GM12878 (cell line): ENCODE results near the gene CNPPD1. TPM values are rescaled to one million over a fixed set of nuclear protein-coding genes. Genes with fewer than 3 reads are reported as not detected.

Experiments used
- ATF2 ChIP-seq: IDR thresholded peaks from 2 replicates; pipeline ENCODE4 v1.6.1; 2012; ENCODE audit warnings: low read length, inconsistent platforms
- BCL11A ChIP-seq: IDR thresholded peaks from 2 replicates; pipeline ENCODE4 v1.6.1; 2011; ENCODE audit warnings: low read depth, low read length
- CBX5 ChIP-seq: sonication (generic); IDR thresholded peaks from 2 replicates; pipeline ENCODE4 v1.6.1; 2016; ENCODE audit warnings: low read depth, moderate library complexity, mild to moderate bottlenecking, inconsistent platforms
- CEBPZ ChIP-seq: fragments of 150-350 bp; IDR thresholded peaks from 2 replicates; pipeline ENCODE4 v1.6.1; 2016; ENCODE audit warnings: low read depth, low read length
- CREB1 ChIP-seq: IDR thresholded peaks from 2 replicates; pipeline ENCODE4 v1.6.1; 2012; ENCODE audit warnings: low read depth, mild to moderate bottlenecking, inconsistent platforms
- EZH2 ChIP-seq: IDR thresholded peaks from 2 replicates; pipeline ENCODE4 v1.6.1; 2012; ENCODE audit warnings: low read depth, mild to moderate bottlenecking, control low read depth, inconsistent platforms, low read length, borderline replicate concordance; ENCODE audit not compliant: control insufficient read depth
- FOS ChIP-seq: IDR thresholded peaks from 3 replicates; pipeline ENCODE4 v1.6.1; 2011; ENCODE audit warnings: borderline replicate concordance; ENCODE audit not compliant: insufficient read length; ENCODE audit errors: extremely low read depth
- HDAC6 ChIP-seq: fragments of 200-600 bp; sonication (generic); IDR thresholded peaks from one replicate; pipeline ENCODE4 v1.8.0; 2017; ENCODE audit warnings: antibody characterized with exemption; ENCODE audit not compliant: unreplicated experiment
- PAX8 ChIP-seq: fragments of 450-650 bp; IDR thresholded peaks from 2 replicates; pipeline ENCODE4 v1.6.1; 2017; ENCODE audit warnings: mild to moderate bottlenecking, moderate library complexity
- RB1 ChIP-seq: fragments of 450-650 bp; formaldehyde crosslinking; IDR thresholded peaks from 2 replicates; pipeline ENCODE4 v1.6.1; 2017; ENCODE audit warnings: mild to moderate bottlenecking, borderline replicate concordance
- RBBP5 ChIP-seq: fragments of 200-600 bp; sonication (generic); conservative IDR thresholded peaks from 2 replicates; pipeline ENCODE4 v1.6.1; 2016
- RELA ChIP-seq: fragments of 450-650 bp; IDR thresholded peaks from 2 replicates; pipeline ENCODE4 v1.8.0; 2014; ENCODE audit warnings: borderline replicate concordance; ENCODE audit not compliant: partially characterized antibody
- RELB ChIP-seq: fragments of 450-650 bp; IDR thresholded peaks from 2 replicates; pipeline ENCODE4 v1.6.1; 2017; ENCODE audit warnings: low read depth, mild to moderate bottlenecking, moderate library complexity
- SREBF2 ChIP-seq: IDR thresholded peaks from 2 replicates; pipeline ENCODE4 v1.6.1; 2012; ENCODE audit warnings: mild to moderate bottlenecking, low read length
- SUZ12 ChIP-seq: fragments of 200-600 bp; sonication (generic); IDR thresholded peaks from one replicate; pipeline ENCODE4 v1.6.1; 2018; ENCODE audit warnings: antibody characterized with exemption, mild to moderate bottlenecking; ENCODE audit not compliant: unreplicated experiment
- TBL1XR1 ChIP-seq: IDR thresholded peaks from 2 replicates; pipeline ENCODE4 v1.6.1; 2012; ENCODE audit warnings: low read depth, low read length, improper control_type of control experiment
- TCF12 ChIP-seq: IDR thresholded peaks from 2 replicates; pipeline ENCODE4 v1.6.1; 2011; ENCODE audit warnings: low read depth, mild to moderate bottlenecking, low read length
- ZNF622 ChIP-seq: fragments of 450-650 bp; IDR thresholded peaks from 2 replicates; pipeline ENCODE4 v1.6.1; 2017; ENCODE audit warnings: mild to moderate bottlenecking, inconsistent platforms
- polyA plus RNA-seq, 11 experiments: library from polyadenylated mRNA; depleted of rRNA in 4 of 11; unstranded in 6 of 11; stranded (reverse) in 5 of 11; fragments of >200 nt; fragmentation: Nextera tagmentation in 4 of 11; fragmentation: Illumina TruSeq in 1 of 11; extraction: Ambion mirVana in 4 of 11; extraction: Trizol in 1 of 11; gene quantifications; 1 replicate in 1 of 11; 2 replicates in 10 of 11; pipeline versions ENCODE4 v1.2.1 to v1.2.3, GENCODE V29; 2011 to 2016; ENCODE audit warnings: inconsistent platforms in 2 of 11, missing spikeins in 2 of 11, low read depth in 1 of 11
- total RNA-seq, 4 experiments: library from RNA; depleted of rRNA in 3 of 4; stranded (reverse); fragments of >200 nt in 3 of 4; fragmentation: Illumina TruSeq in 1 of 4; extraction: Trizol in 1 of 4; gene quantifications; 2 replicates each; pipeline versions ENCODE4 v1.2.1 to v1.2.3, GENCODE V29; 2013 to 2021
- TF ChIP-seq, protein P1 (sequence below): fragments of 450-650 bp; IDR thresholded peaks from 2 replicates; pipeline ENCODE4 v1.6.1; 2017; ENCODE audit warnings: mild to moderate bottlenecking, low read depth, inconsistent platforms; ENCODE audit not compliant: poor library complexity, severe bottlenecking
- TF ChIP-seq, protein P2 (sequence below): IDR thresholded peaks from 2 replicates; pipeline ENCODE4 v1.6.1; 2011; ENCODE audit warnings: low read depth, mild to moderate bottlenecking, low read length, moderate library complexity, borderline replicate concordance; ENCODE audit errors: extremely low read depth

Gene CNPPD1
- total and polyA plus RNA-seq, 10 of the 15 experiments (the other 5 are each of a cell fraction or from before 2014, with no cell fraction given) = 12.2 to 86.6 (median 43.4) TPM

DNA sequence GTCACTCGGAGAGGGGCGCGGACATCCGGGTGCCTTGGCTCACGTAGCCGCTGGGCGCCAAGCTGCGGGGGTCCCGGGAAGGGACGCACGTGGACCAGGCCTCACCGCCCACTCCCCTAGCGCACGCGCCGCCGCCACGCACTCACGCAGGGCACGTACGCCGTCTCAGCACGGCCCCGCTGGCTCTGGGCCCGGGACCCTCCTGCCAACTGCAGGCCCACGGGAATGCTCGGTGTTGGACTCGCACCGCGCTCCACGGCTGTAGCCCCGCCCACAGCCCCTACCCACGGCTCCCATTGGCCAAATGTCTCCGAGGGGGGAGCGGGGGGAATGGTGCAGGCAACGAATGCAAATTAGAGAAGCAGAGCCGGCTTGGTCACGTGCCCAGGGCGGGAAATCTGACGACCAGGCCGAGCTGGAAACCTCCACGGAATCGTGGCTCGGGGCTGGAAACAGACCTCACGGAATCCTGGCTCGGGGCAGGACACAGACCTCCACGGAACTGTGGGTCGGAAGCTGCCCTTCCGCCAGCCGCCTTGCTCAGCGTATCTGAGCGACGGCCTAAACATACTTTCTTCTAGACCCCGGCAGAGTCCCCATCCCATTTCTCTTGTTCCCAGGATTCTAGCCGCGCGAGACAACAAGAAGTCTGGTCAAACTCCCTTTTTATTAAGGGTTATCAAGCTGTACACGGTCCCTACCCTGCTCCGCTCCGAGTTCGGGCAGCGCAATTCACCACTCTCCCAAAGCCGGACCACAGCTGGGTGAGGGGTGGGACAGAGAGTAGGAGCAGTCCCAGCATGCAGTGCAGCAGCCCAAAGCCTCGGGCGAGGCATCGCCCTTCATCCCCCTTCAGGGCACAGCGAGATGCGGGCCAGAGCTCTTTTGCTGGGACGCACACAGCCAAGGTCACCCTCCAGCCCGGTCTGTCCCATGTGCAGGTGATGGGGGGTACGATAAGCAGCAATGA, 42.3 kb upstream of the CNPPD1 start, which contains the start of gene ABCB6 (continued):
- TF ChIP-seq EZH2 = no peak
- TF ChIP-seq BCL11A = no peak
- no peak for TF ChIP-seq CBX5
- TF ChIP-seq, protein P1, sequence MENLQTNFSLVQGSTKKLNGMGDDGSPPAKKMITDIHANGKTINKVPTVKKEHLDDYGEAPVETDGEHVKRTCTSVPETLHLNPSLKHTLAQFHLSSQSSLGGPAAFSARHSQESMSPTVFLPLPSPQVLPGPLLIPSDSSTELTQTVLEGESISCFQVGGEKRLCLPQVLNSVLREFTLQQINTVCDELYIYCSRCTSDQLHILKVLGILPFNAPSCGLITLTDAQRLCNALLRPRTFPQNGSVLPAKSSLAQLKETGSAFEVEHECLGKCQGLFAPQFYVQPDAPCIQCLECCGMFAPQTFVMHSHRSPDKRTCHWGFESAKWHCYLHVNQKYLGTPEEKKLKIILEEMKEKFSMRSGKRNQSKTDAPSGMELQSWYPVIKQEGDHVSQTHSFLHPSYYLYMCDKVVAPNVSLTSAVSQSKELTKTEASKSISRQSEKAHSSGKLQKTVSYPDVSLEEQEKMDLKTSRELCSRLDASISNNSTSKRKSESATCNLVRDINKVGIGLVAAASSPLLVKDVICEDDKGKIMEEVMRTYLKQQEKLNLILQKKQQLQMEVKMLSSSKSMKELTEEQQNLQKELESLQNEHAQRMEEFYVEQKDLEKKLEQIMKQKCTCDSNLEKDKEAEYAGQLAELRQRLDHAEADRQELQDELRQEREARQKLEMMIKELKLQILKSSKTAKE = no peak
- 0 out of 2 replicates have a peak, but pooled peaks have one; percentile 54 for TF ChIP-seq CREB1
- TF ChIP-seq ZNF622 = no peak
- TF ChIP-seq SUZ12 = no peak
- TF ChIP-seq HDAC6 = no peak
- TF ChIP-seq PAX8 = no peak
- TF ChIP-seq, protein P2, sequence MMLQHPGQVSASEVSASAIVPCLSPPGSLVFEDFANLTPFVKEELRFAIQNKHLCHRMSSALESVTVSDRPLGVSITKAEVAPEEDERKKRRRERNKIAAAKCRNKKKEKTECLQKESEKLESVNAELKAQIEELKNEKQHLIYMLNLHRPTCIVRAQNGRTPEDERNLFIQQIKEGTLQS = peak; percentile 78; the same call in 1 of the 2 replicates
- TF ChIP-seq TBL1XR1 = no peak
- no peak for TF ChIP-seq ATF2
- TF ChIP-seq RELB = 0 out of 2 replicates have a peak, but pooled peaks have one; percentile 31
- TF ChIP-seq RELA = no peak
- no peak for TF ChIP-seq SREBF2
- TF ChIP-seq CEBPZ = no peak
- TF ChIP-seq FOS = no peak
- TF ChIP-seq RBBP5 = no peak
- peak; percentile 73; the same call in 1 of the 2 replicates for TF ChIP-seq RB1
- no peak for TF ChIP-seq TCF12
